Nephron (organoid): ENCODE data around the gene PCDH15.

Source experiments
- H3K27ac Mint-ChIP-seq, 3 experiments: 2 replicates each; pipeline ENCODE4 v1.8.0; 2020; ENCODE audit warnings: mixed read lengths in 3 of 3, mild to moderate bottlenecking in 2 of 3, moderate library complexity in 1 of 3
- H3K27me3 Mint-ChIP-seq: 2 replicates; pipeline ENCODE4 v1.8.0; 2021; ENCODE audit warnings: low read depth, mild to moderate bottlenecking, moderate library complexity, mixed read lengths
- H3K36me3 Mint-ChIP-seq: 2 replicates; pipeline ENCODE4 v1.8.0; 2020; ENCODE audit warnings: low read depth, mixed read lengths
- H3K4me1 Mint-ChIP-seq: 2 replicates; pipeline ENCODE4 v1.8.0; 2020; ENCODE audit warnings: mixed read lengths
- H3K4me3 Mint-ChIP-seq, 3 experiments: 2 replicates each; pipeline ENCODE4 v1.8.0; 2020; ENCODE audit warnings: mild to moderate bottlenecking in 3 of 3, mixed read lengths in 3 of 3, moderate library complexity in 2 of 3
- H3K9me3 Mint-ChIP-seq: 2 replicates; pipeline ENCODE4 v1.8.0; 2020; ENCODE audit warnings: mixed read lengths
- TF ChIP-seq, protein P1 (sequence below), 3 experiments: fragments of 200-600 bp; sonication (generic); IDR thresholded peaks; one replicate each; pipeline ENCODE4 v1.5.0; 2021; ENCODE audit warnings: antibody characterized with exemption in 3 of 3; ENCODE audit not compliant: unreplicated experiment in 3 of 3

PCDH15 gene

GRCh38 chr10:54503863-54504262, 297.2 kb downstream of the PCDH15 start:
- Mint-ChIP-seq H3K9me3 (peaks cover 3% of the 10 kb centered on the region), H3K4me1 (no peaks in the 10 kb centered on the region), H3K36me3 (no peaks in the 10 kb centered on the region), H3K4me3 (no peak overlapping the region), H3K27ac (no peak overlapping the region), H3K27me3 (no peaks in the 10 kb centered on the region)
- TF ChIP-seq, protein P1, sequence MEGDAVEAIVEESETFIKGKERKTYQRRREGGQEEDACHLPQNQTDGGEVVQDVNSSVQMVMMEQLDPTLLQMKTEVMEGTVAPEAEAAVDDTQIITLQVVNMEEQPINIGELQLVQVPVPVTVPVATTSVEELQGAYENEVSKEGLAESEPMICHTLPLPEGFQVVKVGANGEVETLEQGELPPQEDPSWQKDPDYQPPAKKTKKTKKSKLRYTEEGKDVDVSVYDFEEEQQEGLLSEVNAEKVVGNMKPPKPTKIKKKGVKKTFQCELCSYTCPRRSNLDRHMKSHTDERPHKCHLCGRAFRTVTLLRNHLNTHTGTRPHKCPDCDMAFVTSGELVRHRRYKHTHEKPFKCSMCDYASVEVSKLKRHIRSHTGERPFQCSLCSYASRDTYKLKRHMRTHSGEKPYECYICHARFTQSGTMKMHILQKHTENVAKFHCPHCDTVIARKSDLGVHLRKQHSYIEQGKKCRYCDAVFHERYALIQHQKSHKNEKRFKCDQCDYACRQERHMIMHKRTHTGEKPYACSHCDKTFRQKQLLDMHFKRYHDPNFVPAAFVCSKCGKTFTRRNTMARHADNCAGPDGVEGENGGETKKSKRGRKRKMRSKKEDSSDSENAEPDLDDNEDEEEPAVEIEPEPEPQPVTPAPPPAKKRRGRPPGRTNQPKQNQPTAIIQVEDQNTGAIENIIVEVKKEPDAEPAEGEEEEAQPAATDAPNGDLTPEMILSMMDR (IDR thresholded peaks at IDR 0.05; ENCODE audit: unreplicated experiment in 3 of 3) = no peak

DNA sequence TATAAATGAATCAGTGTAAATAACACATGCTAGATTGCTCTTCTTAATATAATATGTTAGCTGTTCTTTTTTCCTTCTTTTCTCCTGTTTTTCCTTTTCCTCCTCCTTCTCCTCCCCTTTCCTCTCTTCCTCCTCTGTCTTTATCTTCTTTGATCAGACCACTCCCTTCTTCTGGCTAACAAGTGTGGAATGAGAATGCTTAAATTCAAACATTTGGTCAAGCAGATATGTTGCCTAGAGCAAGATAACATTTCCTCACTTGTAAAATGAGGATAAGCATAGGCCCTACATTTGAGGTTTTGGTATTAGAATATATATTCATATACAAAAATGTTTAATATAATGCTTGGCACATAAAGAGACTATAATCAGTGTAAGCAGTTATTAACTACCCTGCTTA, 299.1 kb downstream of the PCDH15 start:
- Mint-ChIP-seq H3K9me3 (peaks cover 3% of the 10 kb centered on the region), H3K27ac (no peak overlapping the region), H3K36me3 (no peaks in the 10 kb centered on the region), H3K27me3 (no peaks in the 10 kb centered on the region), H3K4me3 (no peak overlapping the region), H3K4me1 (no peaks in the 10 kb centered on the region)
- TF ChIP-seq, protein P1 (IDR thresholded peaks at IDR 0.05; ENCODE audit: unreplicated experiment in 3 of 3) = no peak

- H3K4me3 Mint-ChIP-seq = no peak overlapping the region
- H3K4me1 Mint-ChIP-seq = no peaks in the 10 kb centered on the region
- no peak overlapping the region for H3K27ac Mint-ChIP-seq
- no peaks in the 10 kb centered on the region for H3K27me3 Mint-ChIP-seq
- TF ChIP-seq, protein P1 (IDR thresholded peaks at IDR 0.05; ENCODE audit: unreplicated experiment in 3 of 3) = no peak
- peaks cover 12% of the 10 kb centered on the region for H3K9me3 Mint-ChIP-seq
- H3K36me3 Mint-ChIP-seq = no peaks in the 10 kb centered on the region
Observed at GRCh38 chr10:54496852-54497251, 304.2 kb downstream of the PCDH15 start.

DNA sequence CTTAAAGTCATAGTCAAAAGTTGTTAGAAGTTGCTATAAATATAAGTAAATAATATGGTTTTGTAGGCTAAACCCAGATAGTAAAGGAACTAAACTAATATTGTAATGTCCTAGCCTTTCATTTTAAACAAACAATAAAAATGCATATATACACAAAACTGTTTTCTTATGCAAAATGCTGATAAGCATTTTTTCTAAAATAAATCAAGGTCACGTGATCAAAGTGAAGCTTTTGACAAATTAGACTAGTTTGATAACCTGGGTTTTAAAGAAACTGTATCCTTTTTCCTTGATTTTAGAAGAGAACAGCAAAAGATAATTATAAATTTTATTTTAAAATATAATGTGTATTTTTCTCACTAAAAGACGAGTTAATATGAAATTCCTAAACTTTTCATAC, 313.3 kb downstream of the PCDH15 start:
- Mint-ChIP-seq H3K27me3 (no peaks in the 10 kb centered on the region), H3K9me3 (peaks cover 1% of the 10 kb centered on the region), H3K36me3 (no peaks in the 10 kb centered on the region), H3K4me3 (no peak overlapping the region), H3K27ac (no peak overlapping the region), H3K4me1 (no peaks in the 10 kb centered on the region)
- TF ChIP-seq, protein P1 (IDR thresholded peaks at IDR 0.05; ENCODE audit: unreplicated experiment in 3 of 3) = no peak

- Mint-ChIP-seq H3K27me3 (no peaks in the 10 kb centered on the region), H3K36me3 (no peaks in the 10 kb centered on the region), H3K9me3 (no peaks in the 10 kb centered on the region), H3K4me3 (no peak overlapping the region), H3K27ac (no peak overlapping the region), H3K4me1 (no peaks in the 10 kb centered on the region)
- TF ChIP-seq, protein P1 (IDR thresholded peaks at IDR 0.05; ENCODE audit: unreplicated experiment in 3 of 3) = no peak
Observed at GRCh38 chr10:54485971-54486370, 315.1 kb downstream of the PCDH15 start.

DNA sequence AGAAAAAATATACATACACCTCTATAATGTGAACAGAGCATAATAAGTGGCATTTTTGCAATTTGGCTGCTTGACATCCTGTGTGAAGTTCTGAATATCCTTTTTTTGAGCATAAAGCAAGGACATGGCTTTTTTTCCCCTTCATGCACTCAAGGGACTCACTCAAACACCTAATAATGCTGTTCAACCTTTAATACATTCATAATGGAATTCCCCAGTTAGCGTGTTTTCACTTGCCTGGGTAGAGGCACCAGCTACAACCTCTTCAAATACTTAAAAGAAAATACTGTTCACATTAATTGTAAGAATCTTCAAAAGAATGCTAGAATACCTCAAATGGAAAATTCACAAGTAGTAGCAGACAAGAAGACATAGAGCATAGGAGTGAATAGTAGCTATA, 316.8 kb downstream of the PCDH15 start:
- Mint-ChIP-seq H3K4me1 (no peaks in the 10 kb centered on the region), H3K4me3 (no peak overlapping the region), H3K9me3 (no peaks in the 10 kb centered on the region), H3K27me3 (no peaks in the 10 kb centered on the region), H3K27ac (no peak overlapping the region), H3K36me3 (no peaks in the 10 kb centered on the region)
- TF ChIP-seq, protein P1 (IDR thresholded peaks at IDR 0.05; ENCODE audit: unreplicated experiment in 3 of 3) = no peak
